ENCODE measurements around the gene LGR6. TPM values are rescaled to one million over a fixed set of nuclear protein-coding genes. Genes with fewer than 3 reads are reported as not detected.

Gene LGR6
- total and polyA plus RNA-seq, 2 experiments from 2014 or later: 0.66 to 0.89 TPM

DNA sequence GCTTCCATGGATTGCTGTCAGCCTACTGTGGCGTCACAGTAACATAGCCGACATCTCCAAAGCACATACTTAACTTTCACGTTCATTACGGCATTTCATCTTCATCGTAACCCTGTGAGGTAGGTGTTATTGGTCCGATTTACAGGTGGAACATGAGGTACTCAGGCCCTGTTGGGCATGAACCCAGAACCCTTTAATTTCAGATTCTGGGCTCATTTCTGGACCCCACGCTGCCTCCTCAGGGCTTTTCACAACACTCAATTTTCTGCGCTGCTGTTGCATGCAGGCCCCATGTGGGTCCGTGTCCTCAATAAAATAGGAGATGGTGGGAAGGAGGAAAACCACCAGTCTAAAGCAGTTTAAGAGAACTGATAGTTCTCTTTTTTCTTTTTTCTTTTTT is 108.6 kb downstream of the LGR6 start:
- DNase-seq (ENCODE audit: low spot score) (no peak), ATAC-seq (no peak)
- Mint-ChIP-seq H3K27ac (no peak overlapping the region), H3K9me3 (no peaks in the 10 kb centered on the region), H3K4me1 (no peaks in the 10 kb centered on the region; the same call in 2 of the 3 replicates), H3K4me3 (no peak overlapping the region), H3K27me3 (ENCODE audit: insufficient read depth, low read depth, poor library complexity) (peaks cover 13% of the 10 kb centered on the region), H3K36me3 (ENCODE audit: low read depth) (no peaks in the 10 kb centered on the region)
- no peak overlapping the region for H3K4me3 ChIP-seq
- no peak for TF ChIP-seq STAT1 (IDR thresholded peaks at IDR 0.05; ENCODE audit: unreplicated experiment)
- TF ChIP-seq ZNF331 (CRISPR knock-in tag; IDR thresholded peaks at IDR 0.05; ENCODE audit: low read depth): no peak
- TF ChIP-seq, protein P1, sequence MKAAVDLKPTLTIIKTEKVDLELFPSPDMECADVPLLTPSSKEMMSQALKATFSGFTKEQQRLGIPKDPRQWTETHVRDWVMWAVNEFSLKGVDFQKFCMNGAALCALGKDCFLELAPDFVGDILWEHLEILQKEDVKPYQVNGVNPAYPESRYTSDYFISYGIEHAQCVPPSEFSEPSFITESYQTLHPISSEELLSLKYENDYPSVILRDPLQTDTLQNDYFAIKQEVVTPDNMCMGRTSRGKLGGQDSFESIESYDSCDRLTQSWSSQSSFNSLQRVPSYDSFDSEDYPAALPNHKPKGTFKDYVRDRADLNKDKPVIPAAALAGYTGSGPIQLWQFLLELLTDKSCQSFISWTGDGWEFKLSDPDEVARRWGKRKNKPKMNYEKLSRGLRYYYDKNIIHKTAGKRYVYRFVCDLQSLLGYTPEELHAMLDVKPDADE (IDR thresholded peaks at IDR 0.05): no peak
- TF ChIP-seq JUNB (IDR thresholded peaks at IDR 0.05; ENCODE audit: unreplicated experiment): no peak
- no peak for TF ChIP-seq NANOG (IDR thresholded peaks at IDR 0.05; ENCODE audit: borderline replicate concordance)
- TF ChIP-seq EZH2 (IDR thresholded peaks at IDR 0.05; ENCODE audit: low read depth, unreplicated experiment): no peak
- no peak for TF ChIP-seq EZH2phosphoT487 (IDR thresholded peaks at IDR 0.05; ENCODE audit: unreplicated experiment)
- no peak for TF ChIP-seq CREB1 (CRISPR knock-in tag; IDR thresholded peaks at IDR 0.05; ENCODE audit: low read depth)
- TF ChIP-seq ZNF114 (CRISPR knock-in tag; IDR thresholded peaks at IDR 0.05): no peak
- TF ChIP-seq POLR2AphosphoS5 (IDR thresholded peaks at IDR 0.05; ENCODE audit: low read depth): no peak
- TF ChIP-seq, protein P2, sequence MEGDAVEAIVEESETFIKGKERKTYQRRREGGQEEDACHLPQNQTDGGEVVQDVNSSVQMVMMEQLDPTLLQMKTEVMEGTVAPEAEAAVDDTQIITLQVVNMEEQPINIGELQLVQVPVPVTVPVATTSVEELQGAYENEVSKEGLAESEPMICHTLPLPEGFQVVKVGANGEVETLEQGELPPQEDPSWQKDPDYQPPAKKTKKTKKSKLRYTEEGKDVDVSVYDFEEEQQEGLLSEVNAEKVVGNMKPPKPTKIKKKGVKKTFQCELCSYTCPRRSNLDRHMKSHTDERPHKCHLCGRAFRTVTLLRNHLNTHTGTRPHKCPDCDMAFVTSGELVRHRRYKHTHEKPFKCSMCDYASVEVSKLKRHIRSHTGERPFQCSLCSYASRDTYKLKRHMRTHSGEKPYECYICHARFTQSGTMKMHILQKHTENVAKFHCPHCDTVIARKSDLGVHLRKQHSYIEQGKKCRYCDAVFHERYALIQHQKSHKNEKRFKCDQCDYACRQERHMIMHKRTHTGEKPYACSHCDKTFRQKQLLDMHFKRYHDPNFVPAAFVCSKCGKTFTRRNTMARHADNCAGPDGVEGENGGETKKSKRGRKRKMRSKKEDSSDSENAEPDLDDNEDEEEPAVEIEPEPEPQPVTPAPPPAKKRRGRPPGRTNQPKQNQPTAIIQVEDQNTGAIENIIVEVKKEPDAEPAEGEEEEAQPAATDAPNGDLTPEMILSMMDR (conservative IDR thresholded peaks at IDR 0.05; ENCODE audit: low read depth in 2 of 2): no peak
- TF ChIP-seq, protein P3, sequence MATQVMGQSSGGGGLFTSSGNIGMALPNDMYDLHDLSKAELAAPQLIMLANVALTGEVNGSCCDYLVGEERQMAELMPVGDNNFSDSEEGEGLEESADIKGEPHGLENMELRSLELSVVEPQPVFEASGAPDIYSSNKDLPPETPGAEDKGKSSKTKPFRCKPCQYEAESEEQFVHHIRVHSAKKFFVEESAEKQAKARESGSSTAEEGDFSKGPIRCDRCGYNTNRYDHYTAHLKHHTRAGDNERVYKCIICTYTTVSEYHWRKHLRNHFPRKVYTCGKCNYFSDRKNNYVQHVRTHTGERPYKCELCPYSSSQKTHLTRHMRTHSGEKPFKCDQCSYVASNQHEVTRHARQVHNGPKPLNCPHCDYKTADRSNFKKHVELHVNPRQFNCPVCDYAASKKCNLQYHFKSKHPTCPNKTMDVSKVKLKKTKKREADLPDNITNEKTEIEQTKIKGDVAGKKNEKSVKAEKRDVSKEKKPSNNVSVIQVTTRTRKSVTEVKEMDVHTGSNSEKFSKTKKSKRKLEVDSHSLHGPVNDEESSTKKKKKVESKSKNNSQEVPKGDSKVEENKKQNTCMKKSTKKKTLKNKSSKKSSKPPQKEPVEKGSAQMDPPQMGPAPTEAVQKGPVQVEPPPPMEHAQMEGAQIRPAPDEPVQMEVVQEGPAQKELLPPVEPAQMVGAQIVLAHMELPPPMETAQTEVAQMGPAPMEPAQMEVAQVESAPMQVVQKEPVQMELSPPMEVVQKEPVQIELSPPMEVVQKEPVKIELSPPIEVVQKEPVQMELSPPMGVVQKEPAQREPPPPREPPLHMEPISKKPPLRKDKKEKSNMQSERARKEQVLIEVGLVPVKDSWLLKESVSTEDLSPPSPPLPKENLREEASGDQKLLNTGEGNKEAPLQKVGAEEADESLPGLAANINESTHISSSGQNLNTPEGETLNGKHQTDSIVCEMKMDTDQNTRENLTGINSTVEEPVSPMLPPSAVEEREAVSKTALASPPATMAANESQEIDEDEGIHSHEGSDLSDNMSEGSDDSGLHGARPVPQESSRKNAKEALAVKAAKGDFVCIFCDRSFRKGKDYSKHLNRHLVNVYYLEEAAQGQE (IDR thresholded peaks at IDR 0.05; ENCODE audit: unreplicated experiment): no peak
- TF ChIP-seq, protein P4, sequence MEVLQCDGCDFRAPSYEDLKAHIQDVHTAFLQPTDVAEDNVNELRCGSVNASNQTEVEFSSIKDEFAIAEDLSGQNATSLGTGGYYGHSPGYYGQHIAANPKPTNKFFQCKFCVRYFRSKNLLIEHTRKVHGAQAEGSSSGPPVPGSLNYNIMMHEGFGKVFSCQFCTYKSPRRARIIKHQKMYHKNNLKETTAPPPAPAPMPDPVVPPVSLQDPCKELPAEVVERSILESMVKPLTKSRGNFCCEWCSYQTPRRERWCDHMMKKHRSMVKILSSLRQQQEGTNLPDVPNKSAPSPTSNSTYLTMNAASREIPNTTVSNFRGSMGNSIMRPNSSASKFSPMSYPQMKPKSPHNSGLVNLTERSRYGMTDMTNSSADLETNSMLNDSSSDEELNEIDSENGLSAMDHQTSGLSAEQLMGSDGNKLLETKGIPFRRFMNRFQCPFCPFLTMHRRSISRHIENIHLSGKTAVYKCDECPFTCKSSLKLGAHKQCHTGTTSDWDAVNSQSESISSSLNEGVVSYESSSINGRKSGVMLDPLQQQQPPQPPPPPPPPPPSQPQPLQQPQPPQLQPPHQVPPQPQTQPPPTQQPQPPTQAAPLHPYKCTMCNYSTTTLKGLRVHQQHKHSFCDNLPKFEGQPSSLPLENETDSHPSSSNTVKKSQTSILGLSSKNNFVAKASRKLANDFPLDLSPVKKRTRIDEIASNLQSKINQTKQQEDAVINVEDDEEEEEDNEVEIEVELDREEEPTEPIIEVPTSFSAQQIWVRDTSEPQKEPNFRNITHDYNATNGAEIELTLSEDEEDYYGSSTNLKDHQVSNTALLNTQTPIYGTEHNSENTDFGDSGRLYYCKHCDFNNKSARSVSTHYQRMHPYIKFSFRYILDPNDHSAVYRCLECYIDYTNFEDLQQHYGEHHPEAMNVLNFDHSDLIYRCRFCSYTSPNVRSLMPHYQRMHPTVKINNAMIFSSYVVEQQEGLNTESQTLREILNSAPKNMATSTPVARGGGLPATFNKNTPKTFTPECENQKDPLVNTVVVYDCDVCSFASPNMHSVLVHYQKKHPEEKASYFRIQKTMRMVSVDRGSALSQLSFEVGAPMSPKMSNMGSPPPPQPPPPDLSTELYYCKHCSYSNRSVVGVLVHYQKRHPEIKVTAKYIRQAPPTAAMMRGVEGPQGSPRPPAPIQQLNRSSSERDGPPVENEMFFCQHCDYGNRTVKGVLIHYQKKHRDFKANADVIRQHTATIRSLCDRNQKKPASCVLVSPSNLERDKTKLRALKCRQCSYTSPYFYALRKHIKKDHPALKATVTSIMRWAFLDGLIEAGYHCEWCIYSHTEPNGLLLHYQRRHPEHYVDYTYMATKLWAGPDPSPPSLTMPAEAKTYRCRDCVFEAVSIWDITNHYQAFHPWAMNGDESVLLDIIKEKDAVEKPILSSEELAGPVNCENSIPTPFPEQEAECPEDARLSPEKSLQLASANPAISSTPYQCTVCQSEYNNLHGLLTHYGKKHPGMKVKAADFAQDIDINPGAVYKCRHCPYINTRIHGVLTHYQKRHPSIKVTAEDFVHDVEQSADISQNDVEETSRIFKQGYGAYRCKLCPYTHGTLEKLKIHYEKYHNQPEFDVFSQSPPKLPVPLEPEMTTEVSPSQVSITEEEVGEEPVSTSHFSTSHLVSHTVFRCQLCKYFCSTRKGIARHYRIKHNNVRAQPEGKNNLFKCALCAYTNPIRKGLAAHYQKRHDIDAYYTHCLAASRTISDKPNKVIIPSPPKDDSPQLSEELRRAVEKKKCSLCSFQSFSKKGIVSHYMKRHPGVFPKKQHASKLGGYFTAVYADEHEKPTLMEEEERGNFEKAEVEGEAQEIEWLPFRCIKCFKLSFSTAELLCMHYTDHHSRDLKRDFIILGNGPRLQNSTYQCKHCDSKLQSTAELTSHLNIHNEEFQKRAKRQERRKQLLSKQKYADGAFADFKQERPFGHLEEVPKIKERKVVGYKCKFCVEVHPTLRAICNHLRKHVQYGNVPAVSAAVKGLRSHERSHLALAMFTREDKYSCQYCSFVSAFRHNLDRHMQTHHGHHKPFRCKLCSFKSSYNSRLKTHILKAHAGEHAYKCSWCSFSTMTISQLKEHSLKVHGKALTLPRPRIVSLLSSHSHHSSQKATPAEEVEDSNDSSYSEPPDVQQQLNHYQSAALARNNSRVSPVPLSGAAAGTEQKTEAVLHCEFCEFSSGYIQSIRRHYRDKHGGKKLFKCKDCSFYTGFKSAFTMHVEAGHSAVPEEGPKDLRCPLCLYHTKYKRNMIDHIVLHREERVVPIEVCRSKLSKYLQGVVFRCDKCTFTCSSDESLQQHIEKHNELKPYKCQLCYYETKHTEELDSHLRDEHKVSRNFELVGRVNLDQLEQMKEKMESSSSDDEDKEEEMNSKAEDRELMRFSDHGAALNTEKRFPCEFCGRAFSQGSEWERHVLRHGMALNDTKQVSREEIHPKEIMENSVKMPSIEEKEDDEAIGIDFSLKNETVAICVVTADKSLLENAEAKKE (CRISPR knock-in tag; IDR thresholded peaks at IDR 0.05): no peak
- H3K36me3 ChIP-seq (ENCODE audit: insufficient read depth): no peaks in the 10 kb centered on the region
- no peaks in the 10 kb centered on the region for H3K79me2 ChIP-seq (replicated peaks; ENCODE audit: insufficient read depth)
- no peaks in the 10 kb centered on the region; the same call in 1 of the 2 replicates for H3K9me2 ChIP-seq (ENCODE audit: insufficient read depth)
- no peaks in the 10 kb centered on the region for H3K4me1 ChIP-seq (ENCODE audit: insufficient read depth)
- no peaks in the 10 kb centered on the region for H3K27me3 ChIP-seq (ENCODE audit: insufficient read depth)
- H3F3A ChIP-seq (replicated peaks; ENCODE audit: low read depth): no peaks in the 10 kb centered on the region
- no peak overlapping the region for H2AFZ ChIP-seq
- no peak overlapping the region for H3K4me2 ChIP-seq
- no peaks in the 10 kb centered on the region for H4K20me1 ChIP-seq (replicated peaks; ENCODE audit: insufficient read depth)
- H3K27ac ChIP-seq (ENCODE audit: low read depth): no peak overlapping the region

Data from GM23338 (cell line).